Keratinocyte (primary cell): ENCODE data around the gene IRF2BP2.
A peak's percentile ranks its signal among the peaks of the same experiment; 100 is the strongest.

Experiments
- CTCF ChIP-seq, 3 experiments: IDR thresholded peaks in 1 of 3; conservative IDR thresholded peaks in 1 of 3; optimal IDR thresholded peaks in 1 of 3; 2 replicates in 2 of 3; 3 replicates in 1 of 3; pipeline versions ENCODE3 to v1.5.1; 2011; ENCODE audit warnings: low read length in 3 of 3, mild to moderate bottlenecking in 3 of 3, moderate library complexity in 2 of 3, control low read depth in 1 of 3, inconsistent platforms in 1 of 3; ENCODE audit not compliant: insufficient read depth in 2 of 3; ENCODE audit errors: extremely low read depth in 1 of 3
- EZH2 ChIP-seq: IDR thresholded peaks from one replicate; pipeline ENCODE4 v1.6.1; 2012; ENCODE audit warnings: inconsistent platforms, mild to moderate bottlenecking, low read length, moderate library complexity

GRCh38 chr1:234656944-234657654 is 47.1 kb upstream of the IRF2BP2 start:
- TF ChIP-seq CTCF (optimal IDR thresholded peaks at IDR 0.05 in 1 of 3, IDR thresholded peaks at IDR 0.05 in 1 of 3, conservative IDR thresholded peaks at IDR 0.05 in 1 of 3; ENCODE audit: extremely low read depth in 1 of 3, insufficient read depth in 2 of 3, low read length in 3 of 3) (peak in 2 of 3 experiments; percentile 17 to 18), EZH2 (no peak)
